K562 (cell line): ENCODE results near the gene STX2. TPM values are rescaled to one million over a fixed set of nuclear protein-coding genes. Genes with fewer than 3 reads are reported as not detected.

ENCODE experiments used
- ATF1 ChIP-seq, 2 experiments: fragments of 450-650 bp in 1 of 2; IDR thresholded peaks; 2 replicates each; pipeline ENCODE4 v1.6.1; 2016; ENCODE audit warnings: missing compliant biosample characterization in 1 of 2, missing genetic modification characterization in 1 of 2
- BRD9 ChIP-seq: fragments of 450-650 bp; IDR thresholded peaks from 2 replicates; pipeline ENCODE4 v1.6.1; 2018; ENCODE audit warnings: low read depth; ENCODE audit not compliant: partially characterized antibody
- ELF1 ChIP-seq: fragments of 200-800 bp; sonication (Bioruptor generic); IDR thresholded peaks from 2 replicates; pipeline ENCODE4 v1.6.1; 2016; ENCODE audit warnings: missing genetic modification characterization, missing compliant biosample characterization
- ESRRA ChIP-seq: fragments of 450-650 bp; IDR thresholded peaks from 2 replicates; pipeline ENCODE4 v1.6.1; 2014; ENCODE audit warnings: low read depth, mild to moderate bottlenecking, moderate library complexity, borderline replicate concordance
- ETV1 ChIP-seq: fragments of 450-650 bp; conservative IDR thresholded peaks from 2 replicates; pipeline ENCODE4 v1.6.1; 2016; ENCODE audit warnings: missing genetic modification characterization, control low read depth, low read depth, missing compliant biosample characterization
- FOXK2 ChIP-seq, 2 experiments: fragments of 450-650 bp; IDR thresholded peaks in 1 of 2; conservative IDR thresholded peaks in 1 of 2; 2 replicates each; pipeline ENCODE4 v1.6.1; 2016; ENCODE audit warnings: low read depth in 2 of 2, mild to moderate bottlenecking in 1 of 2
- KDM1A ChIP-seq, 2 experiments: fragments of 450-650 bp; IDR thresholded peaks; 2 replicates each; pipeline ENCODE4 v1.6.1; 2016; ENCODE audit warnings: mild to moderate bottlenecking in 2 of 2
- MEF2D ChIP-seq: conservative IDR thresholded peaks from 2 replicates; pipeline ENCODE4 v1.6.1; 2016; ENCODE audit warnings: low read depth, missing genetic modification characterization, missing compliant biosample characterization
- NR0B1 ChIP-seq: fragments of 450-650 bp; IDR thresholded peaks from one replicate; pipeline ENCODE4 v1.6.1; 2018; ENCODE audit warnings: mild to moderate bottlenecking, moderate library complexity; ENCODE audit not compliant: partially characterized antibody
- PCBP1 ChIP-seq: fragments of 200-400 bp; formaldehyde crosslinking; IDR thresholded peaks from 2 replicates; pipeline ENCODE4 v1.6.1; 2018; ENCODE audit warnings: mild to moderate bottlenecking, low read depth, low read length; ENCODE audit not compliant: poor library complexity, severe bottlenecking
- PCBP2 ChIP-seq: fragments of 200-400 bp; formaldehyde crosslinking; IDR thresholded peaks from 2 replicates; pipeline ENCODE4 v1.6.1; 2018; ENCODE audit warnings: low read length, low read depth, mild to moderate bottlenecking, moderate library complexity; ENCODE audit not compliant: poor library complexity, severe bottlenecking
- PRMT5 ChIP-seq: sonication (generic); formaldehyde crosslinking; IDR thresholded peaks from 2 replicates; pipeline ENCODE4 v1.5.0; 2020; ENCODE audit warnings: missing genetic modification reagents
- SIX5 ChIP-seq, 2 experiments: IDR thresholded peaks; 2 replicates each; pipeline ENCODE4 v1.6.1; 2011; ENCODE audit warnings: low read length in 2 of 2, borderline replicate concordance in 1 of 2, low read depth in 1 of 2, mild to moderate bottlenecking in 1 of 2, moderate library complexity in 1 of 2; ENCODE audit not compliant: insufficient read depth in 1 of 2
- SMC3 ChIP-seq: conservative IDR thresholded peaks from 2 replicates; pipeline ENCODE4 v1.6.1; 2011; ENCODE audit warnings: low read depth, low read length, improper control_type of control experiment; ENCODE audit not compliant: insufficient read depth
- U2AF1 ChIP-seq: fragments of 200-400 bp; formaldehyde crosslinking; optimal IDR thresholded peaks from 2 replicates; pipeline ENCODE3; 2017; ENCODE audit warnings: mild to moderate bottlenecking, low read depth, low read length, moderate library complexity
- ZNF121 ChIP-seq: sonication (generic); formaldehyde crosslinking; conservative IDR thresholded peaks from 2 replicates; pipeline ENCODE4 v1.8.0; 2022; ENCODE audit warnings: missing genetic modification reagents
- ZNF586 ChIP-seq: fragments of 450-650 bp; formaldehyde crosslinking; conservative IDR thresholded peaks from 2 replicates; pipeline ENCODE4 v1.4.0; 2020; ENCODE audit warnings: mild to moderate bottlenecking, moderate library complexity
- ZSCAN29 ChIP-seq: fragments of 450-650 bp; IDR thresholded peaks from 2 replicates; pipeline ENCODE4 v1.6.1; 2017
- polyA plus RNA-seq, 8 experiments: library from polyadenylated mRNA; depleted of rRNA in 4 of 8; stranded (reverse) in 5 of 8; unstranded in 3 of 8; fragments of >200 nt; fragmentation: Nextera tagmentation in 2 of 8; fragmentation: Illumina TruSeq in 1 of 8; extraction: Ambion mirVana in 2 of 8; extraction: Trizol in 1 of 8; gene quantifications; 2 replicates each; pipeline versions ENCODE4 v1.2.1 to v1.2.3, GENCODE V29; 2011 to 2014; ENCODE audit warnings: inconsistent platforms in 1 of 8, missing spikeins in 1 of 8
- total RNA-seq, 7 experiments: library from RNA; depleted of rRNA in 6 of 7; stranded (reverse); fragments of >200 nt in 6 of 7; fragmentation: Illumina TruSeq in 2 of 7; extraction: Trizol in 2 of 7; gene quantifications; 2 replicates each; pipeline versions ENCODE4 v1.2.1 to v1.2.3, GENCODE V29; 2011 to 2021; ENCODE audit warnings: low replicate concordance in 1 of 7
- TF ChIP-seq, protein P1 (sequence below): fragments of 450-650 bp; formaldehyde crosslinking; IDR thresholded peaks from 2 replicates; pipeline ENCODE4 v1.4.0; 2020; ENCODE audit warnings: mild to moderate bottlenecking
- TF ChIP-seq, protein P2 (sequence below): sonication (generic); formaldehyde crosslinking; IDR thresholded peaks from 2 replicates; pipeline ENCODE4 v1.8.1; 2023; ENCODE audit warnings: mild to moderate bottlenecking, missing genetic modification reagents
- TF ChIP-seq, protein P3 (sequence below): fragments of 150-350 bp; IDR thresholded peaks from 2 replicates; pipeline ENCODE4 v1.6.1; 2014; ENCODE audit warnings: low read depth, mild to moderate bottlenecking, low read length, borderline replicate concordance

The STX2 gene
- total and polyA plus RNA-seq, 9 of the 15 experiments (the other 6 are each of a cell fraction or from before 2014, with no cell fraction given) = 22.2 to 54.6 (median 30.8) TPM

DNA sequence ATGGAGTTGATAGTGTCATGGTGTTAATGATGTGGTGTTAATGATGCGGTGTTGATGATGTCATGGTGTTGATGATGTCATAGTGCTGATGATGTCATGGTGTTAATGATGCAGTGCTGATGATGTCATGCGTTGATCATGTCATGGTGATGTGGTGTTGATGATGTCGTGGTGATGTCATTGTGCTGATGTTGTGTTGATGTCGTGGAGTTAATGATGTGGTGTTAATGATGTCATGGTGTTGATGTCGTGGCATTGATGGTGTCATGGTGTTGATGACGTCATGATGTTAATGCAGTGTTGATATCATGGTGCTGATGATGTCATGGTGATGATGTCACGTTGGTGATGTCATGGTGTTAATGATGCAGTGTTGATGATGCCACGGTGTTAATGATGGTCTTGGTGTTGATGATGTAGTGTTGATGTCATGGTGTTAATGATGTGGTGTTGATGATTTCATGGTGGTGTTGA is 73.8 kb downstream of the STX2 start (continued):
- TF ChIP-seq, protein P1, sequence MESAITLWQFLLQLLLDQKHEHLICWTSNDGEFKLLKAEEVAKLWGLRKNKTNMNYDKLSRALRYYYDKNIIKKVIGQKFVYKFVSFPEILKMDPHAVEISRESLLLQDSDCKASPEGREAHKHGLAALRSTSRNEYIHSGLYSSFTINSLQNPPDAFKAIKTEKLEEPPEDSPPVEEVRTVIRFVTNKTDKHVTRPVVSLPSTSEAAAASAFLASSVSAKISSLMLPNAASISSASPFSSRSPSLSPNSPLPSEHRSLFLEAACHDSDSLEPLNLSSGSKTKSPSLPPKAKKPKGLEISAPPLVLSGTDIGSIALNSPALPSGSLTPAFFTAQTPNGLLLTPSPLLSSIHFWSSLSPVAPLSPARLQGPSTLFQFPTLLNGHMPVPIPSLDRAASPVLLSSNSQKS = no peak
- TF ChIP-seq ETV1 (tag) = peak; percentile 38; the same call in 1 of the 2 replicates
- TF ChIP-seq ELF1 (tag) = no peak
- peak; percentile 22 to 69; a peak in 2 of 4 replicates for TF ChIP-seq KDM1A (IDR thresholded peaks at IDR 0.05)
- peak; percentile 40 to 58; a peak in 2 of 4 replicates for TF ChIP-seq FOXK2 (conservative IDR thresholded peaks at IDR 0.05 in 1 of 2, IDR thresholded peaks at IDR 0.05 in 1 of 2; ENCODE audit: low read depth in 2 of 2)
- no peak for TF ChIP-seq ZSCAN29
- TF ChIP-seq BRD9 = no peak
- no peak for TF ChIP-seq ZNF121
- TF ChIP-seq, protein P2, sequence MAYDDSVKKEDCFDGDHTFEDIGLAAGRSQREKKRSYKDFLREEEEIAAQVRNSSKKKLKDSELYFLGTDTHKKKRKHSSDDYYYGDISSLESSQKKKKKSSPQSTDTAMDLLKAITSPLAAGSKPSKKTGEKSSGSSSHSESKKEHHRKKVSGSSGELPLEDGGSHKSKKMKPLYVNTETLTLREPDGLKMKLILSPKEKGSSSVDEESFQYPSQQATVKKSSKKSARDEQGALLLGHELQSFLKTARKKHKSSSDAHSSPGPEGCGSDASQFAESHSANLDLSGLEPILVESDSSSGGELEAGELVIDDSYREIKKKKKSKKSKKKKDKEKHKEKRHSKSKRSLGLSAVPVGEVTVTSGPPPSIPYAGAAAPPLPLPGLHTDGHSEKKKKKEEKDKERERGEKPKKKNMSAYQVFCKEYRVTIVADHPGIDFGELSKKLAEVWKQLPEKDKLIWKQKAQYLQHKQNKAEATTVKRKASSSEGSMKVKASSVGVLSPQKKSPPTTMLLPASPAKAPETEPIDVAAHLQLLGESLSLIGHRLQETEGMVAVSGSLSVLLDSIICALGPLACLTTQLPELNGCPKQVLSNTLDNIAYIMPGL (CRISPR knock-in tag) = 0 out of 2 replicates have a peak, but pooled peaks have one; percentile 23
- no peak for TF ChIP-seq SIX5 (IDR thresholded peaks at IDR 0.05; ENCODE audit: borderline replicate concordance in 1 of 2, insufficient read depth in 1 of 2, low read depth in 1 of 2, low read length in 2 of 2)
- TF ChIP-seq PRMT5 = no peak
- TF ChIP-seq ATF1 (CRISPR knock-in tag; IDR thresholded peaks at IDR 0.05) = peak; percentile 80
- peak; percentile 99 for TF ChIP-seq ATF1 (tag; IDR thresholded peaks at IDR 0.05)
- TF ChIP-seq ESRRA = no peak
- no peak for TF ChIP-seq ZNF586 (CRISPR knock-in tag)
- no peak for TF ChIP-seq U2AF1
- no peak for TF ChIP-seq PCBP2
- TF ChIP-seq SMC3 = no peak
- TF ChIP-seq PCBP1 = no peak
- no peak for TF ChIP-seq NR0B1
- 0 out of 2 replicates have a peak, but pooled peaks have one; percentile 15 for TF ChIP-seq MEF2D (tag)
- TF ChIP-seq, protein P3, sequence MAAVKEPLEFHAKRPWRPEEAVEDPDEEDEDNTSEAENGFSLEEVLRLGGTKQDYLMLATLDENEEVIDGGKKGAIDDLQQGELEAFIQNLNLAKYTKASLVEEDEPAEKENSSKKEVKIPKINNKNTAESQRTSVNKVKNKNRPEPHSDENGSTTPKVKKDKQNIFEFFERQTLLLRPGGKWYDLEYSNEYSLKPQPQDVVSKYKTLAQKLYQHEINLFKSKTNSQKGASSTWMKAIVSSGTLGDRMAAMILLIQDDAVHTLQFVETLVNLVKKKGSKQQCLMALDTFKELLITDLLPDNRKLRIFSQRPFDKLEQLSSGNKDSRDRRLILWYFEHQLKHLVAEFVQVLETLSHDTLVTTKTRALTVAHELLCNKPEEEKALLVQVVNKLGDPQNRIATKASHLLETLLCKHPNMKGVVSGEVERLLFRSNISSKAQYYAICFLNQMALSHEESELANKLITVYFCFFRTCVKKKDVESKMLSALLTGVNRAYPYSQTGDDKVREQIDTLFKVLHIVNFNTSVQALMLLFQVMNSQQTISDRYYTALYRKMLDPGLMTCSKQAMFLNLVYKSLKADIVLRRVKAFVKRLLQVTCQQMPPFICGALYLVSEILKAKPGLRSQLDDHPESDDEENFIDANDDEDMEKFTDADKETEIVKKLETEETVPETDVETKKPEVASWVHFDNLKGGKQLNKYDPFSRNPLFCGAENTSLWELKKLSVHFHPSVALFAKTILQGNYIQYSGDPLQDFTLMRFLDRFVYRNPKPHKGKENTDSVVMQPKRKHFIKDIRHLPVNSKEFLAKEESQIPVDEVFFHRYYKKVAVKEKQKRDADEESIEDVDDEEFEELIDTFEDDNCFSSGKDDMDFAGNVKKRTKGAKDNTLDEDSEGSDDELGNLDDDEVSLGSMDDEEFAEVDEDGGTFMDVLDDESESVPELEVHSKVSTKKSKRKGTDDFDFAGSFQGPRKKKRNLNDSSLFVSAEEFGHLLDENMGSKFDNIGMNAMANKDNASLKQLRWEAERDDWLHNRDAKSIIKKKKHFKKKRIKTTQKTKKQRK = no peak
